DOHH2 (cell line): ENCODE results near the gene CD34.

Experiments
- H3F3A ChIP-seq: fragments of 200-600 bp; sonication (generic), shearing (Covaris generic); 2 replicates; pipeline ENCODE4 v1.6.0; 2016; ENCODE audit warnings: antibody characterized with exemption, mild to moderate bottlenecking; ENCODE audit not compliant: control insufficient read depth, insufficient read depth
- H3K27ac ChIP-seq: fragments of 200-600 bp; sonication (generic); 2 replicates; pipeline ENCODE4 v1.5.1; 2014; ENCODE audit warnings: low read depth, mild to moderate bottlenecking, low read length, moderate library complexity
- H3K27me3 ChIP-seq: fragments of 200-600 bp; sonication (generic); 2 replicates; pipeline ENCODE4 v1.6.1; 2014; ENCODE audit warnings: mild to moderate bottlenecking, low read length, mixed read lengths; ENCODE audit not compliant: control insufficient read depth
- H3K36me3 ChIP-seq: fragments of 200-600 bp; sonication (generic); 2 replicates; pipeline ENCODE4 v1.6.1; 2014; ENCODE audit warnings: mild to moderate bottlenecking, low read length, moderate library complexity, mixed read lengths; ENCODE audit not compliant: control insufficient read depth
- H3K4me1 ChIP-seq: fragments of 200-600 bp; sonication (generic); 2 replicates; pipeline ENCODE4 v1.6.1; 2014; ENCODE audit warnings: mild to moderate bottlenecking, low read length, mixed read lengths; ENCODE audit not compliant: control insufficient read depth
- H3K4me2 ChIP-seq: fragments of 200-600 bp; sonication (generic); 2 replicates; pipeline ENCODE4 v1.6.0; 2014; ENCODE audit warnings: mild to moderate bottlenecking, low read length, moderate library complexity
- H3K4me3 ChIP-seq: fragments of 200-600 bp; sonication (generic); 2 replicates; pipeline ENCODE4 v1.5.1; 2014; ENCODE audit warnings: mild to moderate bottlenecking, low read length, mixed read lengths
- H3K79me2 ChIP-seq: fragments of 200-600 bp; sonication (generic); 2 replicates; pipeline ENCODE4 v1.6.1; 2014; ENCODE audit warnings: mild to moderate bottlenecking, low read length, mixed read lengths; ENCODE audit not compliant: control insufficient read depth
- H3K9me2 ChIP-seq: fragments of 200-600 bp; sonication (generic); replicated peaks from 2 replicates; pipeline ENCODE4 v1.6.1; 2014; ENCODE audit warnings: mild to moderate bottlenecking, low read length, mixed read lengths; ENCODE audit not compliant: control insufficient read depth
- H3K9me3 ChIP-seq: fragments of 200-600 bp; sonication (generic); 2 replicates; pipeline ENCODE4 v1.6.1; 2014; ENCODE audit warnings: antibody characterized with exemption, low read length, mixed read lengths; ENCODE audit not compliant: control insufficient read depth, insufficient read depth
- H4K20me1 ChIP-seq: fragments of 200-600 bp; sonication (generic); 2 replicates; pipeline ENCODE4 v1.6.0; 2014; ENCODE audit warnings: low read depth, mild to moderate bottlenecking, antibody characterized with exemption, low read length, moderate library complexity; ENCODE audit not compliant: control insufficient read depth, insufficient read depth
- EZH2phosphoT487 ChIP-seq: fragments of 200-600 bp; sonication (generic); IDR thresholded peaks from 2 replicates; pipeline ENCODE4 v1.6.1; 2017; ENCODE audit warnings: borderline replicate concordance, mild to moderate bottlenecking, antibody characterized with exemption, low read length, moderate library complexity, mixed read lengths
- TF ChIP-seq, protein P1 (sequence below): fragments of 200-600 bp; sonication (generic); IDR thresholded peaks from one replicate; pipeline ENCODE4 v1.5.1; 2014; ENCODE audit warnings: antibody characterized with exemption, mild to moderate bottlenecking, low read depth, low read length; ENCODE audit not compliant: poor library complexity, severe bottlenecking

CD34 gene

DNA sequence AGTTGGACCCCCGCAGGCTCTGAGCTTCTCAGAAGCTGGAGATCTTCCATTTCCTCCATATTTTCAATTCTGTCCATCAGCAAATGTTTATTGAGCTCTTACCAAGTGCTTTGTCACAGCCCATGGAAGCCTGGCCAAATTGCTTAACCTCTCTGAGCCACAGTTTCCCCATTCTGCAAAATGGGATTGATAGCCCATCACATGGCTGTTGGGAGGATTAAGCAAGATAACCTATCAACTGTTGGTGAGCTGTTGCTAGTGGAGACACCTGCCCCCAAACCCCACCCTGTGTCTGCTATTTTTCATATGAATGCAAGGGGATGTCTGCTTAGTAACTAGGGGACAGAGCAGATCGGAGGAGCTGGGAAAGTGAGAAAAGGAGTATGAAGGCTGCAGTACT, 38.3 kb downstream of the CD34 start:
- H3K4me3 ChIP-seq = no peak overlapping the region
- no peaks in the 10 kb centered on the region for H3K9me3 ChIP-seq
- TF ChIP-seq, protein P1, sequence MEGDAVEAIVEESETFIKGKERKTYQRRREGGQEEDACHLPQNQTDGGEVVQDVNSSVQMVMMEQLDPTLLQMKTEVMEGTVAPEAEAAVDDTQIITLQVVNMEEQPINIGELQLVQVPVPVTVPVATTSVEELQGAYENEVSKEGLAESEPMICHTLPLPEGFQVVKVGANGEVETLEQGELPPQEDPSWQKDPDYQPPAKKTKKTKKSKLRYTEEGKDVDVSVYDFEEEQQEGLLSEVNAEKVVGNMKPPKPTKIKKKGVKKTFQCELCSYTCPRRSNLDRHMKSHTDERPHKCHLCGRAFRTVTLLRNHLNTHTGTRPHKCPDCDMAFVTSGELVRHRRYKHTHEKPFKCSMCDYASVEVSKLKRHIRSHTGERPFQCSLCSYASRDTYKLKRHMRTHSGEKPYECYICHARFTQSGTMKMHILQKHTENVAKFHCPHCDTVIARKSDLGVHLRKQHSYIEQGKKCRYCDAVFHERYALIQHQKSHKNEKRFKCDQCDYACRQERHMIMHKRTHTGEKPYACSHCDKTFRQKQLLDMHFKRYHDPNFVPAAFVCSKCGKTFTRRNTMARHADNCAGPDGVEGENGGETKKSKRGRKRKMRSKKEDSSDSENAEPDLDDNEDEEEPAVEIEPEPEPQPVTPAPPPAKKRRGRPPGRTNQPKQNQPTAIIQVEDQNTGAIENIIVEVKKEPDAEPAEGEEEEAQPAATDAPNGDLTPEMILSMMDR = no peak
- TF ChIP-seq EZH2phosphoT487 = no peak
- H3K4me1 ChIP-seq = peaks cover 33% of the 10 kb centered on the region
- peaks cover 4% of the 10 kb centered on the region for H3K79me2 ChIP-seq
- H4K20me1 ChIP-seq = no peaks in the 10 kb centered on the region
- no peak overlapping the region for H3K4me2 ChIP-seq
- no peaks in the 10 kb centered on the region for H3K36me3 ChIP-seq
- H3K9me2 ChIP-seq = no peaks in the 10 kb centered on the region
- H3F3A ChIP-seq = no peaks in the 10 kb centered on the region
- no peak overlapping the region for H3K27ac ChIP-seq
- no peaks in the 10 kb centered on the region for H3K27me3 ChIP-seq

- Histone ChIP-seq H3K4me3 (no peak overlapping the region), H3F3A (no peaks in the 10 kb centered on the region), H3K4me1 (peaks cover 34% of the 10 kb centered on the region), H3K9me3 (no peaks in the 10 kb centered on the region), H3K27me3 (no peaks in the 10 kb centered on the region), H3K27ac (no peak overlapping the region), H3K36me3 (no peaks in the 10 kb centered on the region), H4K20me1 (no peaks in the 10 kb centered on the region), H3K79me2 (peaks cover 4% of the 10 kb centered on the region), H3K4me2 (no peak overlapping the region), H3K9me2 (no peaks in the 10 kb centered on the region)
- no peak for TF ChIP-seq EZH2phosphoT487
- TF ChIP-seq, protein P1 = no peak
Measured at GRCh38 chr1:207871117-207871649, 39.7 kb downstream of the CD34 start.

DNA sequence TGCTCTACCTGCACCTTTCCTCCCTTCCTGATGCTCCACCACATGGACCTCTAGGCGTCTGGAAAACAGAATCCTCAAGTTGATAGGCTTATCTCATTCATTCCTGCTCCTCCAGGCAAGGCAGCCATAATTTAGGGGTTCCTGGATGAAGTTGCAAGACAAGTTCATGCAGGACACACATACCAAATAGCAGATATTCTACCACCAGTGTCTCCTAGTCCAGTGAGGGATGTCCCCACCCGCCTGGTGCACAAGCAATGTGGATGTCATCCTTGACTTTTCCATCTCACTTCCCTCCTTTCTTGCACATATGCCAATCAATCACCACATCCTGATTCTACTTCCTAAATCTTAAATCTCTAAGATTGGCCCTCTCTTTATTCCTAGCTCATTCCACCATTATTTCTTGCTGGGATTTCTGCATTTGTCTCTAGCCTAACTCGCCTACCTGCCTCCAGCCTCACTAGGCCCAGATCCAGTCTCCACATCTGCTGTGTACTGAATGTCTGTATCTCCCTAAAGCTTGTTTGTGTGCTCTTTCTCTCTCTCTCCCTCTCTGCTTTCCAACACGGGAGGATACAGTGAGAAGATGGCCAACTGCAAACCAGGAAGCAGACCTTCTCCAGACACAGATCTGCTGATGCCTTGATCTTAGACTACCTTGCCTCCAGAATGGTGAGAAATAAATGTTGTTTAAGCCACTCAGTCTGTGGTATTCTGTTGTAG, 40.5 kb downstream of the CD34 start:
- no peak overlapping the region for H3K4me3 ChIP-seq
- H3K79me2 ChIP-seq = peaks cover 4% of the 10 kb centered on the region
- H3K9me2 ChIP-seq = no peaks in the 10 kb centered on the region
- TF ChIP-seq, protein P1 = no peak
- no peak for TF ChIP-seq EZH2phosphoT487
- H3K4me2 ChIP-seq = no peak overlapping the region
- H3K9me3 ChIP-seq = no peaks in the 10 kb centered on the region
- H4K20me1 ChIP-seq = no peaks in the 10 kb centered on the region
- H3K27me3 ChIP-seq = no peaks in the 10 kb centered on the region
- no peak overlapping the region for H3K27ac ChIP-seq
- no peaks in the 10 kb centered on the region for H3F3A ChIP-seq
- H3K36me3 ChIP-seq = no peaks in the 10 kb centered on the region
- H3K4me1 ChIP-seq = peaks cover 34% of the 10 kb centered on the region
